ENCODE data around the gene INPP5A.
"Not testable (repeated sequence)": the region's sequence is repeated elsewhere in the genome, so short reads cannot be mapped to it uniquely, and the experiment has no call there.

The INPP5A gene

GRCh38 chr10:132724446-132724845 is 186.9 kb downstream of the INPP5A start:
- DNase-seq (ENCODE audit: low read depth): no peak

DNA sequence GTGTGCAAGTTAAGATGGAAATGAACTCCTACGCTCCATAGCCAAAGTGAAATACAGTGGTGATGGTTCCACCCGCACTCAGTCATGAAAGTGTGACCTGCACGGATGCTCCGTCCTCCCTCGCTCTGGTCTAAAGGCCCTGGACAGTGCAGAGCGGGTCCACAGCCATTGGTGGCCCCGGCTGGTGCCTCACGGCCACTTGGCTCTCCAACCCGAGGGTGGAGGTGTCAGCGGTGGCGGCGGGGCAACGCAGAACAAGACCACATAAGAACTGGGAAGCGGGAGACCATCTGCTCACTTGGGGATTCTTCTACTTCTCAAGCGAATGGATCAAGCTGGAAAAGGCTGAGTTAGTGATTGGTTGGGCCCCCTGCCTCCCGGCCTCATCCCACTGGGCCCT is 187.6 kb downstream of the INPP5A start:
- DNase-seq (ENCODE audit: low read depth): no peak

DNA sequence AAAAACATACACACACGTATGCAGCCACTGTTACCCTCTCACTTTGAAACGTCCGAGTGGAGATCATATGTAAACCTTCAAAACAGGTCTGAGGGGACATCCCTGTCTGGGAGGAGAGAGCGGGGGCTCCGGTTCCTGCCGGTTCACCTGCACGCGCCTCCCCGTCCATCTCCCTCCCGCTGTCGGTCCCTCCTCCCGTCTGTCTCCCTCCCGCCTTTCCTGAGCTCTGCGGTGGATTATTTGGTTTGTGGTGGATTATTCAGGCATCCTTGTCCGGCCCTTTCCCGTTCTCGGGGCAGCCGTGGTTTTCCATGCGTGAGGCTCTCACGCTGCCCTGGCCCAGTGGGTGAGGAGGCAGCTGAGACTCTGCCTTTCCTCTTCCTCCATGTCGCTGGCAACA is 188.6 kb downstream of the INPP5A start:
- DNase-seq (ENCODE audit: low read depth): no peak

DNA sequence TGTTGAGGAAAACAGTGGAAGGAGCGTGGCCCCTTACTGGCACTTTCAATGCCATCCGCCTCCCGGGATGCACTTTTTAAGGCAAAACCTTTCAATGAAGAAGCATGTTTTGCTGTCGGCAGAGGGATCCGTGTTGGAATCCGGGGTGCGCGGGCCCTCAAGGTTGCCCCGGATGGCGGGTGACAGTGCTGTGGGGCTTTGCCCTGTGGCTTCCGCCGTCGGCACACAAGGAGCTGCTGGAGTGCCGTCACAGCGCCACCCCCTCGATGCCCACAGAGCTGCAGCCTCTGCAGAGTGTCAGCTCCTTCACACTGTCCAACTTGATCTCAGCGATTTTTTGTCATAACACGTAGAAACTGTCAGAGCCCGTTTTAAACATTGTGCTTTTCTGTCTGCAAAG is 189.4 kb downstream of the INPP5A start:
- no peak for DNase-seq (ENCODE audit: low read depth)

DNA sequence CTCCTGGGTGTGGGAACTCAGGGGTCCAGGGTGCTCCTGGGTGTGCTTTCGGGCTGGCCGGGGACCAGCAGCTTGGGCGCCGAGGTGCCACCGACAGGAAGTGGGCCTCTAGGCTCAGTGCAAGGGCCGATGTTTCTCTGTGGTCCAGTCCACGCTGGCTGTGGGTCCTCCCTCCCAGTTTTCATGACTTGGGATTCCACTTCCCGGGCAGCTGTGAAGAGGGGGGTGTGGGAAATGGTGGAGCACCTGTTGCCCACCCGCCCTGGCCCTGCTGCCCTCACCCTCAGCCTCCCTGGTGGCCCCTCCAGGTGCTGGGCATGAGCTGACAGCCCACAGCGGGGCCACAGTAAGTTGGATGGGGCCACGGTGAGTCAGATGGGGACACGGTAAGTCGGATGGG is 189.8 kb downstream of the INPP5A start:
- no peak for DNase-seq (ENCODE audit: low read depth)

- no peak for DNase-seq (ENCODE audit: low read depth)
Observed at GRCh38 chr10:132728321-132728720, 190.7 kb downstream of the INPP5A start.

DNA sequence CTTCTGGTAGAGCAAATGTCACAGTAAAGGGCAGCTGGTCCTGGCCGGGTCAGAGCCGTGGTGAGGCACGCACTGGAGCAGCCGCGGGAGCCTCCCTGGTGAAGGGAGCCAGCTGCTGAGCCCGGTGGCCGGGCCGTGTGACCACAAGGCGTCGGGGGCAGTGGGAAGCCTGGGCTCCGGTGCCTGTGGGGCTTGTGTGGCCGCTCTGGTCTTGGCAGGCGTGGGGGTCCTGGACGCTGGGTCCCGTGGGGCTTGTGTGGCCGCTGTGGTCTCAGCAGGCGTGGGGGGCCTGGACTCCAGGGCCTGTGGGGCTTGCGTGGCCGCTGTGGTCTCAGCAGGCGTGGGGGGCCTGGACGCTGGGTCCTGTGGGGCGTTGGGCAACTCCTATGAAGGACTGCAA is 191.2 kb downstream of the INPP5A start:
- DNase-seq (ENCODE audit: low read depth): no peak

GRCh38 chr10:132729810-132730572 is 192.4 kb downstream of the INPP5A start:
- no peak for DNase-seq (ENCODE audit: low read depth)

DNA sequence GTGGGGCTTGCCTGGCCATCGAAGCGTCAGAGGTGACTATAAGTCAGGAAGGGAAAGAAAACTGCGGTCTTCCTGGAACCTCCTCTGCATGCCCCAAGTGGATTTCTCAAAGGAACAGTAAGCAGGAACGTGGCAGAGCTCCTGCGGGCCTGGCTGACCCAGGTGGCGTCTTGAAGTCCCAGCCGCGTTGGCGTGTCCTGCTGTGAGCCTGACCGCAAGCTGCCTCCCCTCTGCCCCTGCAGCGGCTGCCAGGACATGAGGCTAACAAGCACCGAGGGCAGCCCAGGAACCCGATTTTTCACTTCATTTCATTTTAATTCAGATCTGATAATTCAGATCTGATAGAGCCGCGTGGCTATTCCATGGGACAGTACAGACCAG is 193.0 kb downstream of the INPP5A start:
- no peak for DNase-seq (ENCODE audit: low read depth)

- no peak for DNase-seq (ENCODE audit: low read depth)
Observed at GRCh38 chr10:132732518-132732917, 194.9 kb downstream of the INPP5A start.

GRCh38 chr10:132733926-132734325 is 196.3 kb downstream of the INPP5A start:
- DNase-seq (ENCODE audit: low read depth): no peak

DNA sequence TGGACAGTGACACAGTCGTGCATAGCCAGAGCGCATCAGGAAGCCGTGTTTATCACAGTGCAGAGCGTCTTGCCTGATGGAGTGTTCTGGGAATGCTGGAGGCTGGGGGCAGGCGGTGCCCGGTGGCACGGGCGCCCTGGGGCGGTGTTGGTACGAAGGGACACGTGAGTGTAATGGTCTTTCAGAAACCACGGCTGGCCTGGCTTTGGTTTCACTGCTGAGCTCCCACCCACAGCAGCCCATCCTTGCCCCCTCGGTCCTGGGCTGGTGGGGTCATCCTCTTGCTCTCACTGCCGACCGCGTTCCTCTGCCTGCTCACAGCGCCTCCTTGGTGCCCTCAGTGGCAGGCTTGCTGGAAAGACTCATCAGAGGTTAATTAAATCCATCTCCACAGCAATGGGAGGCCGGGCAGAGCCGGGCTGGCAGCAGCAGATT is 197.8 kb downstream of the INPP5A start:
- no peak for DNase-seq (ENCODE audit: low read depth)

GRCh38 chr10:132735923-132736391 is 198.4 kb downstream of the INPP5A start:
- DNase-seq (ENCODE audit: low read depth): no peak

- DNase-seq (ENCODE audit: low read depth): no peak
Observed at GRCh38 chr10:132737390-132738048, 199.9 kb downstream of the INPP5A start.

DNA sequence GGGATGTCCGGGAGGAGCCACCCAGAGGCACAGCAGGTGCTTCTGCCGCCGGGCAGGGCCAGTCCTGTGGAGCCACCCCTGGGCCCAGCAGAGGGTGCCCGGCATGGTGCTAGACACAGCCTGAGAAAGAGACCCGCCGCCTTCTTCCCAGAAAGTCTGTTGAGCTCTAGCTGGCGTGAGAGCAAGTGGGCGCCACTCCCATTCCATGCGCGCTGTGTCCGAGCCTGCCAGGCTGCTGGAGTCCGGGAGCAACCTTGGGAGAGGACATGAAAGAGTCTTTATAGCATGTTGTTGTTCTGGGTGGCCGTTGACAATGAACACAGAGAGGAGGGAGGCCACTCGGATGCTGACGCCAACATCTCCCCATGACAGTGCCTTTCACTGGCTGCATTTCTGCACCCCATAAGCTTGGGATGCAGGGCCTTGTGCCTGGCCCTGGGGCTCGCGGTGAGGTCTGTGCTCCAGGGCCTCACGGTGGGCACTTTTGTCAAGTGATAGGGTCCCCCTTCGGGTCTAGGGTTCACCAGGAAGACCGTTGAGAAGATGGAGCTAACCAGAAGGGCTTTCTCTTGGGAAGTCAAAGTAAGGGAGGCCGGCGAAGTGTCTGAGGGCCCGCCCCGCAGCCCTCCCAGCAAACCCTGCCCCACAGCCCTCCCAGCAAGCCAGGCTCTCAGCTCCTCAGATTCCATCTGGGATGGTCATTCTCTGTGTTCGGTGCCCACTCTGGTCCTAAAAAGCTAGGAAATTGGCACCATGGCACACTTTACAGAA is 201.1 kb downstream of the INPP5A start:
- DNase-seq (ENCODE audit: low read depth): no peak

- DNase-seq (ENCODE audit: low read depth): no peak
Observed at GRCh38 chr10:132739225-132739613, 201.6 kb downstream of the INPP5A start.

DNA sequence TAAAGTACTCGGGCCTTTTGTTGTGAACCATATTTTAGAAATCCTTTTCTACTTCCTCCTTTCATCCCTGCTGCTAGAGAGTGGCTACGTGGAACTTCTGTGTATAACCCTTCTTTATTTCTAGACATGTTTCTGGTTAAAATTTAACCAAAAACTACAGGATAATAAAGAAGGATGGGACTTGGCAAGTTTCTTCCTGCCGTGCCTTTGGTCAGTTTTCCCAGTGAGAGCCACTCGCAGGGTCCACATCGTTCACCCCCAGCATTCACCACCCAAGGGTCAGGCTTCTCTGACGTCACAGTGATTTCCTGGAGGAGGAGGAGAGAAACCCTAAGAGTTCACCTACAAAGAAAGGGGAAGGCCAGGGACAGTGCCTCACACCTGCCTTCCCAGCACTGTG is 203.0 kb downstream of the INPP5A start:
- no peak for DNase-seq (ENCODE audit: low read depth)

GRCh38 chr10:132742167-132742836 is 204.7 kb downstream of the INPP5A start:
- no peak for DNase-seq (ENCODE audit: low read depth)

- DNase-seq (ENCODE audit: low read depth): no peak
Observed at GRCh38 chr10:132742837-132743194, 205.2 kb downstream of the INPP5A start.

- DNase-seq (ENCODE audit: low read depth): not testable (repeated sequence)
Observed at GRCh38 chr10:132743196-132743924, 205.8 kb downstream of the INPP5A start.

- no peak for DNase-seq (ENCODE audit: low read depth)
Observed at GRCh38 chr10:132743925-132744490, 206.4 kb downstream of the INPP5A start.
